NCI-H1092 (cell line): ENCODE results near the gene GSTK1.

Experiments
- DNase-seq: peaks from one replicate; lab custom pipeline; 2025; lab: John Stamatoyannopoulos, UW

Gene GSTK1

GRCh38 chr7:143299346-143299745 lies 36.1 kb downstream of the GSTK1 start:
- no peak for DNase-seq

DNA sequence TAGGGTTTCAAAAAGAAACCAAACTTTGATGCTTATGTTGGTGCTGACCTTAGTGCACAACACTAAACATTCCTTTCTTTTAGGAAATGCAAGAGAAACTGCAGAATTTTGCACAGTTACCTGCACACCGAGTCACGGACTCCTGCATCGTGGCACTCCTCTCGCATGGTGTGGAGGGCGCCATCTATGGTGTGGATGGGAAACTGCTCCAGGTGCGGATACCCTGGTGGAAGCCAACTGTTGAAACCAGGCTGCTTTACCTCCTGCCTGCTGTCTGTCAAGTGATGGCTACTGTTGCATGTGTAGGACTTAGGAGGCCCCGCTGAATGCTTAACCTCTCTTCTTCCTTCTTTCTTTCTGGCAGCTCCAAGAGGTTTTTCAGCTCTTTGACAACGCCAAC lies 36.6 kb downstream of the GSTK1 start:
- no peak for DNase-seq

DNA sequence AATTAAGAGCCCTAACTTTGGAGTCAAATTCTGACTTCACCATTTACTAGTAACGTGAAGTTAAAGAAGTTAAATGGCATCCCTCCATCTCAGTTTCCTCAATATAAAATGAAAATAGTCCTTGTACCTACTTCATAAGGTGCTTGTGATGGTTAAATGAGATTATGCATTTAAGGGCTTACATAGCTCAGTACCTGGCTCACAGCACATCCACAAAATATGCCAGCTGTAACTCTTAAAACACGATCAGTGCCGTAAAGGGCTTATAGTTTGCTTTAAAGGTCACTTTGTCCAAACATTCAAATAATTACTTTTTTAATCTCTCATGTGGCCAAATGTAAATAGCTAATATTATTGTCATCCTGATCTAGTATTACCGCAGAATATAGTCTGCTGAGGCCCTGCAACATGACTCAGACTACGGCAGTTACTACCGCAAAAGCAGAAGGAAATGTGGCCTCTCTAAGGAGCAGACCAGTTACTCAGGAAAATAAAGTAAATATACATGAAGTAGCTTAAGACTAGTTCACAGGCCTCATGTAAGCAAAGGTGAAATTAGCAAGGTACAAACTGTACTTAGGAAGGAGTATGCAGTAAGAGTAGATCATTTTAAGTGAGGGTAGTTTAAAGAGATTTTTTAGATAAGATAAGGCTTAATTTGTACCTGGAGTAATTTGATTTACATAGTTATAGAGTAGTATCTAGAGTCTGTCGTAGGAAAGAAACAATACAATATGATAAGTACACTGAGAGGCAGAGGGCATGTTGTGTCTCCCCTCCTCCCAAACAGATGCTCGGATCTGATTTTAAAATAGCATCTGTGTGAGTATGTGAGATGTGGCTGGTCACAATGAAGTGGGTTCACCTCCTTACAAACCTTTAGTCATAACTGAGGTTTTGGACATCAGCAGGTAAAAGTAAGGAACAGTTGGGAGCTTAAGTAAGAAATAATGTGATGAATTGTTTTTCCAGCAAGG lies 38.0 kb downstream of the GSTK1 start:
- no peak for DNase-seq

- no peak for DNase-seq
Observed at GRCh38 chr7:143303733-143304132, 40.5 kb downstream of the GSTK1 start.

DNA sequence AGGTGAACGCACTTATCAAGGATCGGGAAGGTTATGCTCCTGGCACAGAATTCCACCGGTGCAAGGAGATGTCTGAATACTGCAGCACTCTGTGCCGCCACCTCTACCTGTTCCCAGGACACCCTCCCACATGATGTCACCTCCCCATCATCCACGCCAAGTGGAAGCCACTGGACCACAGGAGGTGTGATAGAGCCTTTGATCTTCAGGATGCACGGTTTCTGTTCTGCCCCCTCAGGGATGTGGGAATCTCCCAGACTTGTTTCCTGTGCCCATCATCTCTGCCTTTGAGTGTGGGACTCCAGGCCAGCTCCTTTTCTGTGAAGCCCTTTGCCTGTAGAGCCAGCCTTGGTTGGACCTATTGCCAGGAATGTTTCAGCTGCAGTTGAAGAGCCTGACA lies 41.7 kb downstream of the GSTK1 start:
- no peak for DNase-seq

DNA sequence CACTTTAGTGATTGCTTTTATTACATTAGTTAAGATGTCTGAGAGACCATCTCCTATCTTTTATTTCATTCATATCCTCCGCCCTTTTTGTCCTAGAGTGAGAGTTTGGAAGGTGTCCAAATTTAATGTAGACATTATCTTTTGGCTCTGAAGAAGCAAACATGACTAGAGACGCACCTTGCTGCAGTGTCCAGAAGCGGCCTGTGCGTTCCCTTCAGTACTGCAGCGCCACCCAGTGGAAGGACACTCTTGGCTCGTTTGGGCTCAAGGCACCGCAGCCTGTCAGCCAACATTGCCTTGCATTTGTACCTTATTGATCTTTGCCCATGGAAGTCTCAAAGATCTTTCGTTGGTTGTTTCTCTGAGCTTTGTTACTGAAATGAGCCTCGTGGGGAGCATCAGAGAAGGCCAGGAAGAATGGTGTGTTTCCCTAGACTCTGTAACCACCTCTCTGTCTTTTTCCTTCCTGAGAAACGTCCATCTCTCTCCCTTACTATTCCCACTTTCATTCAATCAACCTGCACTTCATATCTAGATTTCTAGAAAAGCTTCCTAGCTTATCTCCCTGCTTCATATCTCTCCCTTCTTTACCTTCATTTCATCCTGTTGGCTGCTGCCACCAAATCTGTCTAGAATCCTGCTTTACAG lies 42.3 kb downstream of the GSTK1 start:
- no peak for DNase-seq

DNA sequence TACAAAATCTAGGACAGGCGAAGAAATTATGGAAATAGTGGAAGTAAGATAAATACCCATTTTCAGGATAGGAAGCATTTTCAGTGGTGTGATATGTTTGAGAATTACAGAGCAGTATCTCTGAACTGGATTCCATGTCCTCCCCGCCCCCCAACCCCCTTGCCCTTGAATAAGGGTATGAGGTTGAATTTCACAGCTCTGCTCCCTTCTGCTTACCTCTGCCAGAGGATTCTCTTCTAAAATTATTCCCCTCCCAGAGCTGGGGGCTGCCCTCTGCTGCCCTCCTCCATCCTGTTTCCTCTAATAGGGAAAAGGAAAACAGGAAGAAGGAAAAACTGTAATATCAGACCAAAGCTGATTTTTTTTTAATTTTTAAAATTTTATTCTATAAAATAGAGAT lies 45.4 kb downstream of the GSTK1 start:
- DNase-seq, result no peak

- no peak for DNase-seq
Observed at GRCh38 chr7:143314127-143314526, 50.9 kb downstream of the GSTK1 start.

- no peak for DNase-seq
Observed at GRCh38 chr7:143315776-143316175, 52.5 kb downstream of the GSTK1 start, which contains the start of gene CLCN1. CLCN1 (plus strand) TSS chr7:143316111; CDS start chr7:143316213, 102 bp downstream.

DNA sequence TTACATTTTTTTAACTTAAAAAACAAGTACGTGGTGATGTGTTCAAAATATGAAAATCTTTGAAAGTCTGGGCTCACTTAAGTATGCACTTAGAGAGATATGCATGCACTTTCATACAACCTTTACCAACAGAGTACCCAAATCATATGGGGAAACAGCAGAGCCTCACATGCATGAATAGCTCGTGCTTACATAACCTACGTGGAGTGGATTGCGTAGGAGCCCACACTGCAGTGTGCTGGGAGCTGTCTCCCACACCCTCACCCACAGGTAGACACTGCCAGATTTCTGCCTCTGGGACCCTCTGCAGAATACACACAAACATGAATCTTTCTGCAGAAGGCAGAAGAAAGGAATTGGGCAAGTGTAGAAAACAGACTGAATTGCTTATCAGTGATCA lies 53.3 kb downstream of the GSTK1 start:
- DNase-seq, result no peak

DNA sequence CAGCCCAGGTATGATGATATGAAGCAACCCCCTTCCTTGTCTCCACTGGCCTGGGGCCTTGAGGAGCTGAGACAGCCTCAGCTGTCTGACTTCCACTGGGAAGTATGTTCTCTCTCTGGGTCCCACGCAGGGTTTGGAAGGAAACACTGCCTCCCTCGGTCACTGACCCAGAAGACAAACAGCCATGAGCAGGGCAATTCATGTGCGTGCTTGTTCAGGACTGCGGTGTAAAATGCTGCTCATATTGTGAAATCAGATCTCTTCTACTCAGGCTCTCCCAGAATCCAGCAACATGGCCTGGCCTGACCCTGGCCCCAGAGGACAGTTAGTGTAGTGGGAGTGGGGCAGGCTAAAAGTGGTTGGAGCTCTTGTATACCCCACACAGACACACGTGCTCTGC lies 55.4 kb downstream of the GSTK1 start:
- DNase-seq, result no peak
